NT2/D1 (cell line): ENCODE data around the gene ZSCAN5A.

Experiments
- SUZ12 ChIP-seq: IDR thresholded peaks from 2 replicates; pipeline ENCODE4 v1.6.1; 2011; ENCODE audit not compliant: insufficient read length, insufficient read depth; ENCODE audit errors: extremely low read depth
- YY1 ChIP-seq: IDR thresholded peaks from 2 replicates; pipeline ENCODE4 v1.6.1; 2011; ENCODE audit not compliant: insufficient read length, insufficient read depth
- ZNF274 ChIP-seq: IDR thresholded peaks from 2 replicates; pipeline ENCODE4 v1.6.1; 2011; ENCODE audit warnings: mild to moderate bottlenecking, low read depth, low read length

- no peak for TF ChIP-seq YY1
- TF ChIP-seq SUZ12 = no peak
- no peak for TF ChIP-seq ZNF274
Measured at GRCh38 chr19:56201973-56202372, 112.7 kb downstream of the ZSCAN5A start, which contains the start of gene ZSCAN5C.
